ENCODE measurements around the gene DMRTB1. TPM values are rescaled to one million over a fixed set of nuclear protein-coding genes. Genes with fewer than 3 reads are reported as not detected.

Gene DMRTB1
- total RNA-seq, 1 donor from 2014 or later = not detected

GRCh38 chr1:53475664-53476063 is 16.5 kb downstream of the DMRTB1 start:
- no peak overlapping the region for H3K27ac Mint-ChIP-seq
- no peaks in the 10 kb centered on the region for H3K36me3 Mint-ChIP-seq (ENCODE audit: low read depth)
- H3K27me3 Mint-ChIP-seq (ENCODE audit: low read depth) = no peaks in the 10 kb centered on the region
- DNase-seq (ENCODE audit: low spot score) = no peak
- H3K4me3 Mint-ChIP-seq (ENCODE audit: low read depth) = no peak overlapping the region
- intact Hi-C loops (cut with micrococcal nuclease) = no loop called here
- H3K4me1 Mint-ChIP-seq (ENCODE audit: low read depth) = no peaks in the 10 kb centered on the region
- no peaks in the 10 kb centered on the region for H3K9me3 Mint-ChIP-seq

GRCh38 chr1:53476579-53476978 is 17.4 kb downstream of the DMRTB1 start:
- no peaks in the 10 kb centered on the region for H3K36me3 Mint-ChIP-seq (ENCODE audit: low read depth)
- H3K9me3 Mint-ChIP-seq = no peaks in the 10 kb centered on the region
- H3K4me1 Mint-ChIP-seq (ENCODE audit: low read depth) = no peaks in the 10 kb centered on the region
- DNase-seq (ENCODE audit: low spot score) = no peak
- H3K27ac Mint-ChIP-seq = no peak overlapping the region
- intact Hi-C loops (cut with micrococcal nuclease) = no loop called here
- no peaks in the 10 kb centered on the region for H3K27me3 Mint-ChIP-seq (ENCODE audit: low read depth)
- H3K4me3 Mint-ChIP-seq (ENCODE audit: low read depth) = no peak overlapping the region

GRCh38 chr1:53477651-53478501 is 18.7 kb downstream of the DMRTB1 start:
- H3K27ac Mint-ChIP-seq = no peak overlapping the region
- intact Hi-C loops (cut with micrococcal nuclease) = no loop called here
- H3K27me3 Mint-ChIP-seq (ENCODE audit: low read depth) = no peaks in the 10 kb centered on the region
- H3K4me1 Mint-ChIP-seq (ENCODE audit: low read depth) = no peaks in the 10 kb centered on the region
- H3K36me3 Mint-ChIP-seq (ENCODE audit: low read depth) = no peaks in the 10 kb centered on the region
- no peaks in the 10 kb centered on the region for H3K9me3 Mint-ChIP-seq
- no peak overlapping the region for H3K4me3 Mint-ChIP-seq (ENCODE audit: low read depth)
- no peak for DNase-seq (ENCODE audit: low spot score)

GRCh38 chr1:53478502-53478818 is 19.3 kb downstream of the DMRTB1 start:
- Mint-ChIP-seq H3K4me1 (ENCODE audit: low read depth) (no peaks in the 10 kb centered on the region), H3K9me3 (no peaks in the 10 kb centered on the region), H3K36me3 (ENCODE audit: low read depth) (no peaks in the 10 kb centered on the region), H3K27ac (no peak overlapping the region), H3K27me3 (ENCODE audit: low read depth) (no peaks in the 10 kb centered on the region), H3K4me3 (ENCODE audit: low read depth) (no peak overlapping the region)
- DNase-seq (ENCODE audit: low spot score) = no peak
- intact Hi-C loops (cut with micrococcal nuclease) = no loop called here

- intact Hi-C loops (cut with micrococcal nuclease) = loop anchor here (10.0 kb wide), 1 partner anchor 114 kb away; no protein-coding TSS in a partner anchor
- no peak for DNase-seq (ENCODE audit: low spot score)
- Mint-ChIP-seq H3K36me3 (ENCODE audit: low read depth) (no peaks in the 10 kb centered on the region), H3K27ac (no peak overlapping the region), H3K9me3 (no peaks in the 10 kb centered on the region), H3K4me3 (ENCODE audit: low read depth) (no peak overlapping the region), H3K4me1 (ENCODE audit: low read depth) (no peaks in the 10 kb centered on the region), H3K27me3 (ENCODE audit: low read depth) (no peaks in the 10 kb centered on the region)
These were observed 21.5 kb downstream of the DMRTB1 start for GRCh38 chr1:53480678-53481077.

GRCh38 chr1:53481456-53481855 is 22.3 kb downstream of the DMRTB1 start:
- Mint-ChIP-seq H3K4me3 (ENCODE audit: low read depth) (no peak overlapping the region), H3K27ac (no peak overlapping the region), H3K36me3 (ENCODE audit: low read depth) (no peaks in the 10 kb centered on the region), H3K4me1 (ENCODE audit: low read depth) (no peaks in the 10 kb centered on the region), H3K9me3 (no peaks in the 10 kb centered on the region), H3K27me3 (ENCODE audit: low read depth) (peaks cover 3% of the 10 kb centered on the region)
- intact Hi-C loops (cut with micrococcal nuclease) = loop anchor here (10.0 kb wide), 1 partner anchor 113 kb away; no protein-coding TSS in a partner anchor
- DNase-seq (ENCODE audit: low spot score) = no peak

- H3K27ac Mint-ChIP-seq = no peak overlapping the region
- no peaks in the 10 kb centered on the region for H3K9me3 Mint-ChIP-seq
- no peaks in the 10 kb centered on the region for H3K36me3 Mint-ChIP-seq (ENCODE audit: low read depth)
- intact Hi-C loops (cut with micrococcal nuclease) = loop anchor here (10.0 kb wide), 1 partner anchor 112 kb away; no protein-coding TSS in a partner anchor
- peaks cover 4% of the 10 kb centered on the region for H3K27me3 Mint-ChIP-seq (ENCODE audit: low read depth)
- no peak for DNase-seq (ENCODE audit: low spot score)
- H3K4me1 Mint-ChIP-seq (ENCODE audit: low read depth) = no peaks in the 10 kb centered on the region
- H3K4me3 Mint-ChIP-seq (ENCODE audit: low read depth) = no peak overlapping the region
These were observed 23.4 kb downstream of the DMRTB1 start for GRCh38 chr1:53482441-53483153.

GRCh38 chr1:53483170-53483569 is 24.0 kb downstream of the DMRTB1 start:
- Mint-ChIP-seq H3K27ac (no peak overlapping the region), H3K36me3 (ENCODE audit: low read depth) (no peaks in the 10 kb centered on the region), H3K27me3 (ENCODE audit: low read depth) (peaks cover 7% of the 10 kb centered on the region), H3K4me1 (ENCODE audit: low read depth) (no peaks in the 10 kb centered on the region), H3K4me3 (ENCODE audit: low read depth) (no peak overlapping the region), H3K9me3 (no peaks in the 10 kb centered on the region)
- intact Hi-C loops (cut with micrococcal nuclease) = loop anchor here (10.0 kb wide), 1 partner anchor 112 kb away; no protein-coding TSS in a partner anchor
- no peak for DNase-seq (ENCODE audit: low spot score)

GRCh38 chr1:53483656-53484055 is 24.5 kb downstream of the DMRTB1 start:
- Mint-ChIP-seq H3K27ac (no peak overlapping the region), H3K27me3 (ENCODE audit: low read depth) (peaks cover 8% of the 10 kb centered on the region), H3K36me3 (ENCODE audit: low read depth) (no peaks in the 10 kb centered on the region), H3K4me1 (ENCODE audit: low read depth) (no peaks in the 10 kb centered on the region), H3K9me3 (no peaks in the 10 kb centered on the region), H3K4me3 (ENCODE audit: low read depth) (no peak overlapping the region)
- intact Hi-C loops (cut with micrococcal nuclease) = loop anchor here (10.0 kb wide), 1 partner anchor 111 kb away; no protein-coding TSS in a partner anchor
- DNase-seq (ENCODE audit: low spot score) = no peak

- no peak for DNase-seq (ENCODE audit: low spot score)
- no peak overlapping the region for H3K27ac Mint-ChIP-seq
- no peak overlapping the region for H3K4me3 Mint-ChIP-seq (ENCODE audit: low read depth)
- H3K4me1 Mint-ChIP-seq (ENCODE audit: low read depth) = no peaks in the 10 kb centered on the region
- H3K9me3 Mint-ChIP-seq = no peaks in the 10 kb centered on the region
- H3K27me3 Mint-ChIP-seq (ENCODE audit: low read depth) = peaks cover 8% of the 10 kb centered on the region
- intact Hi-C loops (cut with micrococcal nuclease) = loop anchor here (1.0 to 10.0 kb wide), 3 partner anchors 110 to 269 kb away; no protein-coding TSS in a partner anchor
- H3K36me3 Mint-ChIP-seq (ENCODE audit: low read depth) = no peaks in the 10 kb centered on the region
These were observed 25.7 kb downstream of the DMRTB1 start for GRCh38 chr1:53484705-53485477.

GRCh38 chr1:53485478-53486394 is 26.5 kb downstream of the DMRTB1 start:
- no peak overlapping the region for H3K4me3 Mint-ChIP-seq (ENCODE audit: low read depth)
- H3K27me3 Mint-ChIP-seq (ENCODE audit: low read depth) = peaks cover 8% of the 10 kb centered on the region

More at GRCh38 chr1:53485478-53486394, 26.5 kb downstream of the DMRTB1 start:
- DNase-seq (ENCODE audit: low spot score) = peak; percentile 28
- no peaks in the 10 kb centered on the region for H3K36me3 Mint-ChIP-seq (ENCODE audit: low read depth)
- no peaks in the 10 kb centered on the region for H3K9me3 Mint-ChIP-seq
- no peak overlapping the region for H3K27ac Mint-ChIP-seq
- H3K4me1 Mint-ChIP-seq (ENCODE audit: low read depth) = no peaks in the 10 kb centered on the region
- intact Hi-C loops (cut with micrococcal nuclease) = loop anchor here (1.0 to 10.0 kb wide), 3 partner anchors 109 to 269 kb away; no protein-coding TSS in a partner anchor

Data from activated T-helper 2 cell treated with anti-CD3 and anti-CD28 coated beads, Interferon-gamma antibody, Interleukin-2, Interleukin-4, amounts not matched to agents 10 μg/mL and 5 μg/mL and 100 μg/mL, durations not matched to agents 14 hours and 24 hours and 36 hours (primary cell).